HepG2 (cell line): Measurements from ENCODE around the gene FXYD4. TPM values are rescaled to one million over a fixed set of nuclear protein-coding genes. Genes with fewer than 3 reads are reported as not detected.
A peak's percentile ranks its signal among the peaks of the same experiment; 100 is the strongest.

ENCODE experiments used
- ARID3A ChIP-seq: IDR thresholded peaks from 2 replicates; pipeline ENCODE4 v1.6.1; 2012; ENCODE audit warnings: low read depth, low read length, improper control_type of control experiment
- DPF2 ChIP-seq: sonication (generic); formaldehyde crosslinking; IDR thresholded peaks from 2 replicates; pipeline ENCODE4 v1.4.0; 2020; ENCODE audit warnings: mild to moderate bottlenecking, low read depth, missing genetic modification reagents, borderline replicate concordance
- HMGA1 ChIP-seq: sonication (generic); formaldehyde crosslinking; conservative IDR thresholded peaks from 2 replicates; pipeline ENCODE4 v1.4.0; 2020; ENCODE audit warnings: missing genetic modification reagents
- HNF4G ChIP-seq, 2 experiments: sonication (generic) in 1 of 2; formaldehyde crosslinking in 1 of 2; IDR thresholded peaks; 2 replicates each; pipeline versions ENCODE4 v1.4.0 to v1.6.1; 2011 to 2020; ENCODE audit warnings: borderline replicate concordance in 2 of 2, low read depth in 2 of 2, mild to moderate bottlenecking in 2 of 2, low read length in 1 of 2, missing genetic modification reagents in 1 of 2, moderate library complexity in 1 of 2
- MTF2 ChIP-seq: sonication (generic); formaldehyde crosslinking; IDR thresholded peaks from 2 replicates; pipeline ENCODE4 v1.5.0; 2020; ENCODE audit warnings: missing genetic modification reagents, borderline replicate concordance
- PAX8 ChIP-seq: sonication (generic); formaldehyde crosslinking; IDR thresholded peaks from 2 replicates; pipeline ENCODE4 v1.8.0; 2022; ENCODE audit warnings: mild to moderate bottlenecking, missing genetic modification reagents, borderline replicate concordance
- PPARG ChIP-seq: conservative IDR thresholded peaks from 2 replicates; pipeline ENCODE4 v1.6.1; 2016; ENCODE audit warnings: missing biosample characterization, missing genetic modification reagents
- SAFB2 ChIP-seq: sonication (generic); formaldehyde crosslinking; IDR thresholded peaks from 2 replicates; pipeline ENCODE4 v1.5.1; 2020; ENCODE audit warnings: missing genetic modification reagents, low read depth, mild to moderate bottlenecking, borderline replicate concordance
- SOX6 ChIP-seq, 2 experiments: fragments of 450-650 bp in 1 of 2; sonication (generic) in 1 of 2; formaldehyde crosslinking in 1 of 2; IDR thresholded peaks; 2 replicates each; pipeline versions ENCODE4 v1.4.0 to v1.6.1; 2017 to 2020; ENCODE audit warnings: antibody characterized with exemption in 1 of 2, mild to moderate bottlenecking in 1 of 2, missing genetic modification reagents in 1 of 2
- SP2 ChIP-seq: sonication (generic); formaldehyde crosslinking; IDR thresholded peaks from 2 replicates; pipeline ENCODE4 v1.5.1; 2020; ENCODE audit warnings: mild to moderate bottlenecking, missing genetic modification reagents
- SP4 ChIP-seq: sonication (generic); formaldehyde crosslinking; IDR thresholded peaks from 2 replicates; pipeline ENCODE4 v1.8.1; 2023; ENCODE audit warnings: mild to moderate bottlenecking, missing genetic modification reagents
- TIGD3 ChIP-seq: sonication (generic); formaldehyde crosslinking; IDR thresholded peaks from 2 replicates; pipeline ENCODE4 v1.5.1; 2020; ENCODE audit warnings: mild to moderate bottlenecking, missing genetic modification reagents, borderline replicate concordance
- TRAFD1 ChIP-seq: sonication (generic); formaldehyde crosslinking; IDR thresholded peaks from 2 replicates; pipeline ENCODE4 v1.5.1; 2020; ENCODE audit warnings: missing genetic modification reagents, mild to moderate bottlenecking, borderline replicate concordance
- ZBTB44 ChIP-seq: sonication (generic); formaldehyde crosslinking; IDR thresholded peaks from 2 replicates; pipeline ENCODE4 v1.4.0; 2020; ENCODE audit warnings: missing genetic modification reagents
- ZNF230 ChIP-seq: sonication (generic); formaldehyde crosslinking; IDR thresholded peaks from 2 replicates; pipeline ENCODE4 v1.4.0; 2020; ENCODE audit warnings: mild to moderate bottlenecking, missing genetic modification reagents
- ZNF329 ChIP-seq: sonication (generic); formaldehyde crosslinking; IDR thresholded peaks from 2 replicates; pipeline ENCODE4 v1.9.0; 2021; ENCODE audit warnings: low read depth, mild to moderate bottlenecking, missing genetic modification reagents
- ZNF530 ChIP-seq: sonication (generic); formaldehyde crosslinking; IDR thresholded peaks from 2 replicates; pipeline ENCODE4 v1.5.0; 2020; ENCODE audit warnings: low read depth, mild to moderate bottlenecking, missing genetic modification reagents
- ZNF644 ChIP-seq: IDR thresholded peaks from 2 replicates; pipeline ENCODE4 v1.6.1; 2016; ENCODE audit warnings: low read depth
- ZNF691 ChIP-seq: sonication (generic); formaldehyde crosslinking; IDR thresholded peaks from 2 replicates; pipeline ENCODE4 v1.4.0; 2020; ENCODE audit warnings: missing genetic modification reagents, low read depth, mild to moderate bottlenecking, borderline replicate concordance
- ZNF883 ChIP-seq: sonication (generic); formaldehyde crosslinking; IDR thresholded peaks from 2 replicates; pipeline ENCODE4 v1.5.1; 2020; ENCODE audit warnings: mild to moderate bottlenecking, missing genetic modification reagents; ENCODE audit errors: not compliant biosample characterization
- ZNF891 ChIP-seq: sonication (generic); formaldehyde crosslinking; IDR thresholded peaks from 2 replicates; pipeline ENCODE4 v1.5.0; 2020; ENCODE audit warnings: mild to moderate bottlenecking, missing genetic modification reagents
- polyA plus RNA-seq, 8 experiments: library from polyadenylated mRNA; depleted of rRNA in 3 of 8; stranded (reverse) in 7 of 8; unstranded in 1 of 8; fragments of >200 nt; fragmentation: Illumina TruSeq in 4 of 8; extraction: Trizol in 4 of 8; gene quantifications; 2 replicates each; pipeline versions ENCODE4 v1.2.1 to v1.2.3, GENCODE V29; 2011 to 2016; ENCODE audit warnings: low read depth in 4 of 8, missing spikeins in 1 of 8, mixed read lengths in 1 of 8; ENCODE audit not compliant: insufficient read depth in 1 of 8
- total RNA-seq, 5 experiments: library from RNA; depleted of rRNA; stranded (reverse); fragments of >200 nt; fragmentation: Illumina TruSeq; extraction: Trizol; gene quantifications; 2 replicates each; pipeline ENCODE4 v1.2.3, GENCODE V29; 2016; ENCODE audit warnings: low read depth in 1 of 5

FXYD4 gene
- total and polyA plus RNA-seq, 2 of the 13 experiments (the other 11 are each of a cell fraction or from before 2014, with no cell fraction given): not detected

GRCh38 chr10:43417950-43418768 lies 46.7 kb downstream of the FXYD4 start (continued):
- TF ChIP-seq ARID3A (no peak), PAX8 (no peak), PPARG (CRISPR knock-in tag) (no peak), TRAFD1 (no peak), TIGD3 (no peak), HMGA1 (no peak), ZNF644 (CRISPR knock-in tag) (0 out of 2 replicates have a peak, but pooled peaks have one; percentile 23), MTF2 (no peak), SP2 (CRISPR knock-in tag) (no peak), SOX6 (IDR thresholded peaks at IDR 0.05) (no peak), SOX6 (CRISPR knock-in tag; IDR thresholded peaks at IDR 0.05) (peak; percentile 96), DPF2 (CRISPR knock-in tag) (peak; percentile 23; the same call in 1 of the 2 replicates), ZNF883 (CRISPR knock-in tag) (no peak), ZNF691 (no peak), ZBTB44 (CRISPR knock-in tag) (no peak), SAFB2 (CRISPR knock-in tag) (no peak), ZNF329 (CRISPR knock-in tag) (no peak), ZNF230 (CRISPR knock-in tag) (no peak), HNF4G (IDR thresholded peaks at IDR 0.05; ENCODE audit: borderline replicate concordance, low read depth, low read length) (peak; percentile 11; the same call in 1 of the 2 replicates), HNF4G (CRISPR knock-in tag; IDR thresholded peaks at IDR 0.05; ENCODE audit: borderline replicate concordance, low read depth) (no peak), ZNF891 (CRISPR knock-in tag) (no peak), SP4 (CRISPR knock-in tag) (no peak), ZNF530 (CRISPR knock-in tag) (no peak)
